Activated gamma-delta T cell (primary cell): ENCODE data around the gene BSDC1.
A peak's percentile ranks its signal among the peaks of the same experiment; 100 is the strongest.

Experiments used
- DNase-seq: peaks from one replicate; lab custom pipeline; 2025; lab: John Stamatoyannopoulos, UW

BSDC1 gene

GRCh38 chr1:32394890-32395432 lies 720 bp upstream of the BSDC1 start:
- no peak for DNase-seq

GRCh38 chr1:32393832-32394140 lies 455 bp downstream of the BSDC1 start:
- no peak for DNase-seq

GRCh38 chr1:32393136-32393535 lies 1.1 kb downstream of the BSDC1 start:
- DNase-seq = no peak

GRCh38 chr1:32392325-32392724 lies 1.9 kb downstream of the BSDC1 start:
- DNase-seq = no peak

- DNase-seq = no peak
Measured at GRCh38 chr1:32390904-32391870, 3.1 kb downstream of the BSDC1 start.

- no peak for DNase-seq
Measured at GRCh38 chr1:32388641-32389040, 5.6 kb downstream of the BSDC1 start.

DNA sequence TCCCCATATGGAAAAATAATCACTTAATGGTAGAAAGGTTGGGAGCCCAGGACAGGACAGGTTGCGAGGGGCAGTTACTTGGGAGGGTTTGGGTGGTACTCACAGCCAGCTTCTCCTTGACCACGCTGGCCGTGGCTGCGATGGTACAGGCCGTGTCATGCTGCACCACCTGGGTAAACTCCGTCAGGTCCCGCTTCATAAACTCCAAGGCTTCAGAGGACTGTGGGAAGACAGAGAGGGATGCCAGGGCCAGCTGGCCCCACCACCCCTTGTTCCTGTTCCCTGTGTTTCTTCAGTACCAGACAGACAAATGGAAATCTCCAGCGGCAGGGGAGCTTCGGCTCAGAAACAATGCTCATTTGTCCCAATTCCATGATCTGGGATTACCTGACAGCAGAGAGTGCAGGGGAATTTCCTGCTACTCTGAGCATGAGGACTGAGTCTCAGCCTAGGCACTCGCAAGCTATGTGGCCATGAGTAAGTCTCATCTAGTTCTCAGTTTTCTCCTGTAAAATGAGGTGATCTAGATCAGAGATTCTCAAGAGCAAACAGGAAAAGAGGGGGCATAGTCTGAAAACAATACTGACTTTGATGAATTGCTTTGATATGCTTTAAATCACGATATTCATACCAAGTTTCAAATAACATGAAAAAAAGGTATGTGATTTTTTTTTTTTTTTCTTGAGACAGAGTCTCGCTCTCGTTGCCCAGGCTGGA lies 7.4 kb downstream of the BSDC1 start:
- DNase-seq = no peak

- DNase-seq = no peak
Measured at GRCh38 chr1:32380057-32380456, 14.2 kb downstream of the BSDC1 start.

DNA sequence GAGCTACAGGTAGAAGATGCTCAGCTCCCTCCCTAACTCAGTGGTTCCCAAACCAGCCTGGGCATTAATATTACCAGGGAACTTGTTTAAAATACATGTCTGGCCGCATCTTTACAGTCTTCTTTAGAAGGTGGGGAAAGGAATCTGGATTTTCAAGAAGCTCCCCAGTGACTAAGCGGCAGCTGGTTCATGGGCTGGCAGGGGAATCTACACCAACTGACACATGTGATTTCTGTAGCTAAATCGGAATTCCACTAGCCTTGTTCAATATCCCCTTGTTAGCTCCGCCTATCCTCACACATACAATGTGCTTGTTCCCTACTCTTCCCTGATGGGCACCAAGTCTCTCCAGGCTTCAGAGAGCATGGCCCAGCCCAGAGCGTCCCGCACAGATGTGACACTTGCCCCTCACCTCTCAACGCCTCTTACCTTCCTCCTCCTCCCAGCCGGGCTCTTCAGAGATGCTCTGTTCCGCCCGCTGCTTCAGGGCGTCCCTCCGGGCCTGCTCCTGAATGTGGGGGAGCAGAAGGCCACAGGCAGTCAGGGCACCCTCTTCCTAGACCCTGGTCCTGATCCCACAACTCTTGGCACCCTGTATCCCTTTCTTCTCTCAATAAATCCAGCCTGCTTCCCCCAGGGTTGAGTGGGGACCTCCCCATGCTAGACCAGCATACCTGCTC lies 16.6 kb downstream of the BSDC1 start:
- no peak for DNase-seq

DNA sequence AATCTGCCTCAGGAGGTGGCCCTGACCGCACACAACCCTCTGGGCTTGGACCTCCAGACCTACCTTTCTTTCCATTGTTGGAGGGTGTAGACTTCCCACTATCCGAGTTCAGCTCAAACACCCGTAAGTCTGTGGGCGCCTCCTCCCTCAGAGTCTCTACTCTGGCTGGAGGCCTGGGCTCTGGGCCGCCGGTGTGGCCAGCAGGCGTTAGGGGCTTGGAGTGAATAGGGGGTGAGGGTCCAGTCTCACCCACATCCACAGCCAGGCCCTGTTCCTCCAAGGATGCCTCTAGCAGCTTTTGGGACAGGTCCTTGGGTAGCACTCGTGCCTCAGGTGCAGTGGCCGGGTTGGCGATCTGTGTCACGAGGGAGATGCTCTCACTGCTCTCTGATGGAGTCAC lies 18.0 kb downstream of the BSDC1 start:
- DNase-seq = no peak

DNA sequence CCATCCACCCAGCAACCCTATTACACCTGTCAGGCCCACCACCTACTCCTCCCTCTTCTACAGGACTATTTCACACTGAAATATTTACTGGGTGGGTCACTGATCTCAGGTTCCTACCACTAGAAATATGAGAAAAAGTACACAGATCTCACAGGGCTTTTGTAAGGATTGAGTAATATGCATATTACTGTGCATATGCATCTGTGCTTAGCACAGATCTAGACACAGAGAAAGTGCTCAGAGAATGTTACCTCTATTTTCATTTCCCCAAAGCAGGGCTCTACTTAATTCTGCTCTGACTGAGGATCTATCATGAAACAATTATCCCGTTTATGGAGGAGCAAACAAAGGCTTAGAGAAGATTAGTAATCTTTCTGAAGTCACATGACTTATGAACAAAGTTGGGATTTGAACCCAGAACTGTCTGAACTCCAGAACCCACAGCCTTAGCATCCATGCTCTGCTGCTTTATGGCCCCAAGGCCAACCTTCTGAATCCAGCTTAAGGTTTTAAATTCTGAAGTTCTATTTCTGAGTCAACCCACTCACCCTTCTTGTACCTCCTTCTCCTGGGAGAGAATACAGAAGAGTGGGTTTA lies 20.1 kb downstream of the BSDC1 start:
- no peak for DNase-seq

GRCh38 chr1:32372149-32372756 lies 22.0 kb downstream of the BSDC1 start:
- DNase-seq = no peak

GRCh38 chr1:32367912-32368635 lies 26.2 kb downstream of the BSDC1 start:
- DNase-seq = no peak

GRCh38 chr1:32365445-32365844 lies 28.8 kb downstream of the BSDC1 start:
- DNase-seq = no peak

DNA sequence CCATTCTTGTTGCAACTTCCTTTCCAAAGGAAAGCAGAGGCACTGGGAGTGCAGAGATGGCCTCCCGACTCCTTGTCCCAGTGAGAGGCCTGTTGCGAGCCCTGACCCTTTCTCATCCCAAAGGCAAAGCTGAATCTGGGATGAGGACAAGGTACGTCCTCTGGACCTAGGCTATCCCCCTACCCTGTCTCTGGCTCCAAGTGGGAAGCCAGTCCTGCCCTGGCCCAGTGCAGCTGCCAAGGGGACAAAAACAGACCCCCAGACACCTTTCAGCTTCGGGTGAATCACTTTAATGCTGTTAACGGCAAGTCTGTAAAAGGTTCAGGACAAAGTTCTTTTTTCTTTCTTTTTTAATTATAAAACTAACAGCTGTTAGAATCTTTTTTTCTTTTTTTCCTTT lies 29.4 kb downstream of the BSDC1 start:
- no peak for DNase-seq

DNA sequence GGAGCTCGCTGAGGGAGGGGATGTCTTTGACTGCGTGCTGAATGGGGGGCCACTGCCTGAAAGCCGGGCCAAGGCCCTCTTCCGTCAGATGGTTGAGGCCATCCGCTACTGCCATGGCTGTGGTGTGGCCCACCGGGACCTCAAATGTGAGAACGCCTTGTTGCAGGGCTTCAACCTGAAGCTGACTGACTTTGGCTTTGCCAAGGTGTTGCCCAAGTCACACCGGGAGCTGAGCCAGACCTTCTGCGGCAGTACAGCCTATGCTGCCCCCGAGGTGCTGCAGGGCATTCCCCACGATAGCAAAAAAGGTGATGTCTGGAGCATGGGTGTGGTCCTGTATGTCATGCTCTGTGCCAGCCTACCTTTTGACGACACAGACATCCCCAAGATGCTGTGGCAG lies 30.5 kb downstream of the BSDC1 start:
- no peak for DNase-seq

- no peak for DNase-seq
Measured at GRCh38 chr1:32362474-32363313, 31.5 kb downstream of the BSDC1 start, which contains the start of the genes FAM229A and TSSK3. Gene FAM229A, minus strand, starts transcription at chr1:32362485. Its CDS starts 394 bp downstream, at chr1:32362091. Gene TSSK3, plus strand, starts transcription at chr1:32362539. Its CDS starts 163 bp downstream, at chr1:32362702.

- DNase-seq = peak; percentile 20
Measured at GRCh38 chr1:32361674-32362473, 32.4 kb downstream of the BSDC1 start.

DNA sequence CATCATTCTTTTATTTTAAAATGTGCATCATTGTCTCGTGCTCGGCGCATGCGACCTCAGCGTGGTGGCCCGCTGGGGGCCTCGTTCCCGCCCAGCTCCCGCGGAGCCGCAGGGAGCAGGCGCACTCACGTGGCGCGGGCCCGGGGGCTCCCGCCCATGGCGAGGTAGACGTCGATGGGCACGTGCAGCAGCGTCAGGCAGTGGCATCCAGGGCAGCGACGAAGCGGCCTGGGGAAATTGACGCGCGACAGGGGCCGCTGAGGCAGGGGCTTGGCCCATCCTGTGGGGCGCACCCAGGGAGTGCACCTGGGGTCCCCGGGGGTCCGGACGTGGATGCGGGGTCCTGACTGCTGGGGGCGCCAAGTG lies 33.0 kb downstream of the BSDC1 start:
- no peak for DNase-seq
